ENCODE data around the gene EFCC1. TPM values are rescaled to one million over a fixed set of nuclear protein-coding genes. Genes with fewer than 3 reads are reported as not detected.

Gene EFCC1
- total RNA-seq, 1 donor from 2014 or later = not detected

DNA sequence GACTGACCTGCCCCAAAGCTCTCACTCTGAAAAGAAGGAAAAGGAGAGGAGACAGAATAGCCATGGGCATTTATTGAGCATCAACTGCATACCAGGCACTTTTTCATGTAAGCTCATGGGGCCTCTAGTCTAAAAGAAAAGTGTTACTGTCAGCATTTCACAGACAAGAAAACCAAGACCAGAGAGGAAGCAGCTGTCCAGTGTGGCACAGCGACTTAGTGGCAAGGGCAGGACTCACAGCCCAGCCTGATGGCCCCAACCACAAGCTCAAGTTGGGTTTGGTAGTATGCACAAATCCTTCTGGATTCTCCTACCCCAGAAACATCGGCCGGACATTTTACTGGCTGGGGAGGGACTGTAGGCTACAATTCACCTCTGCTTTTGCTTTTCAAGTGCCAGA is 5.8 kb downstream of the EFCC1 start:
- Mint-ChIP-seq H3K27me3 (ENCODE audit: unreplicated experiment) (peaks cover 20% of the 10 kb centered on the region), H3K27ac (ENCODE audit: unreplicated experiment) (no peak overlapping the region), H3K4me3 (ENCODE audit: unreplicated experiment) (no peak overlapping the region), H3K4me1 (ENCODE audit: low read depth, unreplicated experiment) (peaks cover 4% of the 10 kb centered on the region), H3K36me3 (ENCODE audit: unreplicated experiment) (no peaks in the 10 kb centered on the region), H3K9me3 (ENCODE audit: unreplicated experiment) (peaks cover 2% of the 10 kb centered on the region)
- TF ChIP-seq, protein P1, sequence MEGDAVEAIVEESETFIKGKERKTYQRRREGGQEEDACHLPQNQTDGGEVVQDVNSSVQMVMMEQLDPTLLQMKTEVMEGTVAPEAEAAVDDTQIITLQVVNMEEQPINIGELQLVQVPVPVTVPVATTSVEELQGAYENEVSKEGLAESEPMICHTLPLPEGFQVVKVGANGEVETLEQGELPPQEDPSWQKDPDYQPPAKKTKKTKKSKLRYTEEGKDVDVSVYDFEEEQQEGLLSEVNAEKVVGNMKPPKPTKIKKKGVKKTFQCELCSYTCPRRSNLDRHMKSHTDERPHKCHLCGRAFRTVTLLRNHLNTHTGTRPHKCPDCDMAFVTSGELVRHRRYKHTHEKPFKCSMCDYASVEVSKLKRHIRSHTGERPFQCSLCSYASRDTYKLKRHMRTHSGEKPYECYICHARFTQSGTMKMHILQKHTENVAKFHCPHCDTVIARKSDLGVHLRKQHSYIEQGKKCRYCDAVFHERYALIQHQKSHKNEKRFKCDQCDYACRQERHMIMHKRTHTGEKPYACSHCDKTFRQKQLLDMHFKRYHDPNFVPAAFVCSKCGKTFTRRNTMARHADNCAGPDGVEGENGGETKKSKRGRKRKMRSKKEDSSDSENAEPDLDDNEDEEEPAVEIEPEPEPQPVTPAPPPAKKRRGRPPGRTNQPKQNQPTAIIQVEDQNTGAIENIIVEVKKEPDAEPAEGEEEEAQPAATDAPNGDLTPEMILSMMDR (IDR thresholded peaks at IDR 0.05; ENCODE audit: partially characterized antibody, unreplicated experiment) = no peak
- no peak for DNase-seq

DNA sequence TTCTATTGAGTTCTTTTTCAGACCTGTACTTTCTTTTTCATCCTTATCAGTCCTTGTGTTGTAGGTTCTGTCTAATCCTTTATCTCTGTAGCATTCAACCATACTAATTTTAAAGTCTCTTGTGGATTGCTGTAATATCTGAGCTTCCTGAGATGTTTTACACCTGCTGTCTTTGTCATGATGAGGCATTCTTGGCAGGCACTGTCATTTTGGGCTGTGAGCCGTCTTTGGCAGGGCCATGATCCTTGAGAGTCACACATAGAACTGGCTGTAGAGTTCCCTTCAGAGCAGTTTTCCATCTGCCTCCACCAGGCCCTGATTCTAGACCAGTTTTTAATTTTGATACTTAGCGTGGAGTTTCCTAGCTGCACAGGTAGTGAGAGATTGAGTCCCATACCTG is 6.7 kb downstream of the EFCC1 start:
- H3K27me3 Mint-ChIP-seq (ENCODE audit: unreplicated experiment) = peaks cover 15% of the 10 kb centered on the region
- DNase-seq = no peak

DNA sequence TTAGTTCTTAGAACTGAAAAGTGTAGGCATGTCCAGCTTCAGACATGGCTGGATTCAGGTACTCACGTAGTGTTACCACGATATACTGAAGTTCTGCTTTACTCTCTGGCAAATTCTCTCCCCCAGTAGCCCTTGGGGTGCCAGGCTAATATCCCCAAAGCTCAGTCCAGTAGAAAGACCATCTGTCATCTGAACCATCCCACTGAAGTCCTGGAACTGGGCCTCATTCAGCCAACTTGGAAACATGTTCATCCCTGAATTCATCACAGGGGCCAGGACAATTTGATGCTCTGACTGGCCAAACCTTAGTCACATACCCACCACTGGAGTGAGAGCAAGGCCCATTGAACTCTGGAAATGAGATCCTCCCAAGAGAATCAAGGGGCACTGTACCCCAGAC is 8.2 kb downstream of the EFCC1 start:
- peaks cover 6% of the 10 kb centered on the region for H3K9me3 Mint-ChIP-seq (ENCODE audit: unreplicated experiment)
- no peaks in the 10 kb centered on the region for H3K36me3 Mint-ChIP-seq (ENCODE audit: unreplicated experiment)
- no peaks in the 10 kb centered on the region for H3K4me1 Mint-ChIP-seq (ENCODE audit: low read depth, unreplicated experiment)
- H3K27me3 Mint-ChIP-seq (ENCODE audit: unreplicated experiment) = peaks cover 10% of the 10 kb centered on the region
- H3K4me3 Mint-ChIP-seq (ENCODE audit: unreplicated experiment) = no peak overlapping the region
- TF ChIP-seq, protein P1 (IDR thresholded peaks at IDR 0.05; ENCODE audit: partially characterized antibody, unreplicated experiment) = no peak
- DNase-seq = no peak
- no peak overlapping the region for H3K27ac Mint-ChIP-seq (ENCODE audit: unreplicated experiment)

More for the DNA sequence above, 6.7 kb downstream of the EFCC1 start:
- no peak overlapping the region for H3K4me3 Mint-ChIP-seq (ENCODE audit: unreplicated experiment)
- no peak overlapping the region for H3K27ac Mint-ChIP-seq (ENCODE audit: unreplicated experiment)
- no peaks in the 10 kb centered on the region for H3K36me3 Mint-ChIP-seq (ENCODE audit: unreplicated experiment)
- H3K4me1 Mint-ChIP-seq (ENCODE audit: low read depth, unreplicated experiment) = peaks cover under 1% of the 10 kb centered on the region
- TF ChIP-seq, protein P1 (IDR thresholded peaks at IDR 0.05; ENCODE audit: partially characterized antibody, unreplicated experiment) = no peak
- peaks cover 3% of the 10 kb centered on the region for H3K9me3 Mint-ChIP-seq (ENCODE audit: unreplicated experiment)

DNA sequence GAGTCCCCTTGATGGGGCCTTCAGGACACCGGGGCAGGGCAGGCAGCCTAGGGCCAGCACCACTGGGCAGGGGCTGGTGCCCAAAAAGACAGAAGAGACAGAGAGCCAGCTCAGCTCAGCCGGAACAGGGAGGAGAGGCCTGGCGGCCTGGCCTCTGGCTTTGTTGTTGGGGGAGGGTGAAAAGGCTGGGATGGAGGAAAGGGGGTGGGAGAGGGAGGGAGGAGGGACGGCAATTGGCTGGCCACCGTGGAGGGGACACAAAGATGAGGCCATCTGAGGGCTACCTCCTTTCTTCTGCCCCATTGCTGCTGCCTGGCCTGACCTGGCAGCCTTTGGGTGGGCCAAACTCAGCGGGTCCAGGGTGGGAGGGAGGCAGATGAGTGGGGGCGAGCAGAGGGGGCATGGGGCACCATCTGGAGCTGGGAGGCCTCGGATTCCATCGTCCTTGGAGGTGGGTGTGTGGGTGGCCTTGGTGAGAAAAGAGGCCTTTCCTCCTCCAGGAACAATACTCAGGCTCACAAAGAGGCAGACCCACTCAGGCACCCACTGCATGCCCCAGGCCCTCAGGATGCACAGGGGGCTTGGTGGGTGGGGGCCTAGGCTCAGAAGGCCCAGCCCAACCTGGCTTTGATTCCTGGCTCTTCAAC is 9.3 kb downstream of the EFCC1 start:
- DNase-seq = no peak
- TF ChIP-seq, protein P1 (IDR thresholded peaks at IDR 0.05; ENCODE audit: partially characterized antibody, unreplicated experiment) = no peak
- no peak overlapping the region for H3K4me3 Mint-ChIP-seq (ENCODE audit: unreplicated experiment)
- peaks cover 6% of the 10 kb centered on the region for H3K27me3 Mint-ChIP-seq (ENCODE audit: unreplicated experiment)
- H3K4me1 Mint-ChIP-seq (ENCODE audit: low read depth, unreplicated experiment) = no peaks in the 10 kb centered on the region
- H3K9me3 Mint-ChIP-seq (ENCODE audit: unreplicated experiment) = peaks cover 6% of the 10 kb centered on the region
- H3K36me3 Mint-ChIP-seq (ENCODE audit: unreplicated experiment) = no peaks in the 10 kb centered on the region
- H3K27ac Mint-ChIP-seq (ENCODE audit: unreplicated experiment) = no peak overlapping the region

DNA sequence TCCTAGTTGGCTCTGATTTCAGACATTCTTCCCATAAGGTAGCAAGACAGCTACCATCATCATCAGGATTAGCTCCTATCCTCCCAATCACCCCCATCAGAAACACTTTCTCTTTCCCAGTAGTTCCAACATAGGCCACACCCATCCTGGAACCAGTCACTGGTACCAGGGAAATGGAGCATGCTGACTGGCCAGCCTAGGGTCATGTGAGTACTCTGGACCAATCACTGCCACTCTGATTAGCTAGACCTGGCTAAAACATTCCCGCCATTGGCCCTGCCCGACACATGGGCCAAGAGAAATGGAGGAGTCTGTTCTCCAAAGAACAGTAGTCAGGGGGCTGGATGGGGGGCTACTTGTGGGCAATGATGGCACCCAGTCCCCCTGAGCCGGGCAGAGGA is 12.4 kb downstream of the EFCC1 start:
- TF ChIP-seq, protein P1 (IDR thresholded peaks at IDR 0.05; ENCODE audit: partially characterized antibody, unreplicated experiment) = no peak
- Mint-ChIP-seq H3K9me3 (ENCODE audit: unreplicated experiment) (peaks cover 6% of the 10 kb centered on the region), H3K27me3 (ENCODE audit: unreplicated experiment) (peaks cover 4% of the 10 kb centered on the region), H3K4me1 (ENCODE audit: low read depth, unreplicated experiment) (peaks cover 5% of the 10 kb centered on the region), H3K4me3 (ENCODE audit: unreplicated experiment) (no peak overlapping the region), H3K27ac (ENCODE audit: unreplicated experiment) (no peak overlapping the region), H3K36me3 (ENCODE audit: unreplicated experiment) (no peaks in the 10 kb centered on the region)
- no peak for DNase-seq

Measured in glutamatergic neuron (in vitro differentiated cells).